HEK293 (cell line): ENCODE results near the gene F2RL3.

Experiments
- CTCF ChIA-PET: fragments of 350-600 bp; formaldehyde crosslinking; extraction: SDS; loops from one replicate; lab custom pipeline; 2021; ENCODE audit warnings: antibody characterized with exemption; lab: Yijun Ruan, JAX
- POLR2A ChIA-PET: fragments of 300-600 bp; formaldehyde crosslinking; extraction: SDS; loops from one replicate; lab custom pipeline; 2020; ENCODE audit warnings: antibody characterized with exemption, inconsistent platforms; lab: Yijun Ruan, JAX
- H3K27ac ChIP-seq: fragments of 200-500 bp; sonication (Bioruptor generic); 2 replicates; pipeline ENCODE4 v1.5.1; 2014; ENCODE audit warnings: low read depth, low read length, control low read depth, inconsistent platforms; ENCODE audit errors: extremely low read depth
- H3K36me3 ChIP-seq, 2 experiments: fragments of 200-500 bp in 1 of 2; sonication (Bioruptor generic) in 1 of 2; 1 replicate in 1 of 2; 2 replicates in 1 of 2; pipeline ENCODE4 v1.5.1; 2014 to 2017; ENCODE audit warnings: inconsistent platforms in 2 of 2, low read length in 2 of 2; ENCODE audit not compliant: control insufficient read depth in 2 of 2, insufficient read depth in 1 of 2
- H3K4me1 ChIP-seq: fragments of 200-500 bp; sonication (Bioruptor generic); 2 replicates; pipeline ENCODE4 v1.5.1; 2014; ENCODE audit warnings: mild to moderate bottlenecking, low read length, inconsistent platforms; ENCODE audit not compliant: control insufficient read depth, insufficient read depth
- H3K4me3 ChIP-seq: 2 replicates; pipeline ENCODE4 v1.5.1; 2011; ENCODE audit warnings: low read depth, mild to moderate bottlenecking, control low read depth, low read length, moderate library complexity
- H3K9me3 ChIP-seq: fragments of 200-500 bp; sonication (Bioruptor generic); 2 replicates; pipeline ENCODE4 v1.5.1; 2014; ENCODE audit warnings: low read depth, low read length, inconsistent platforms; ENCODE audit not compliant: control insufficient read depth, insufficient read depth
- TCF7L2 ChIP-seq: IDR thresholded peaks from 2 replicates; pipeline ENCODE4 v1.6.1; 2011; ENCODE audit warnings: low read depth, mild to moderate bottlenecking, inconsistent platforms, low read length, moderate library complexity, borderline replicate concordance
- ZFP41 ChIP-seq: fragments of 450-650 bp; formaldehyde crosslinking; IDR thresholded peaks from 2 replicates; pipeline ENCODE4 v1.5.1; 2016; ENCODE audit warnings: missing biosample characterization, missing genetic modification characterization, borderline replicate concordance
- ZNF133 ChIP-seq: fragments of 450-650 bp; formaldehyde crosslinking; IDR thresholded peaks from 2 replicates; pipeline ENCODE4 v1.5.1; 2016; ENCODE audit warnings: missing biosample characterization, missing genetic modification characterization
- ZNF248 ChIP-seq: fragments of 450-650 bp; formaldehyde crosslinking; IDR thresholded peaks from 2 replicates; pipeline ENCODE4 v1.5.1; 2017; ENCODE audit warnings: missing biosample characterization, missing genetic modification characterization
- ZNF274 ChIP-seq, 2 experiments: fragments of 200-500 bp in 1 of 2; fragments of 450-650 bp in 1 of 2; sonication (Bioruptor generic) in 1 of 2; formaldehyde crosslinking in 1 of 2; IDR thresholded peaks; 2 replicates each; pipeline versions ENCODE4 v1.5.1 to v1.6.1; 2014 to 2016; ENCODE audit warnings: borderline replicate concordance in 1 of 2, inconsistent platforms in 1 of 2, low read length in 1 of 2, missing biosample characterization in 1 of 2, missing genetic modification characterization in 1 of 2
- ZNF501 ChIP-seq: fragments of 450-650 bp; formaldehyde crosslinking; IDR thresholded peaks from 2 replicates; pipeline ENCODE4 v1.5.1; 2016; ENCODE audit warnings: missing biosample characterization, missing genetic modification characterization
- ZNF585B ChIP-seq: fragments of 450-650 bp; formaldehyde crosslinking; IDR thresholded peaks from 2 replicates; pipeline ENCODE4 v1.5.1; 2016; ENCODE audit warnings: missing biosample characterization, missing genetic modification characterization
- ZNF596 ChIP-seq: fragments of 450-650 bp; IDR thresholded peaks from 2 replicates; pipeline ENCODE4 v1.5.0; 2018; ENCODE audit warnings: missing biosample characterization, mild to moderate bottlenecking, missing genetic modification characterization, moderate library complexity
- TF ChIP-seq, protein P1 (sequence below): fragments of 450-650 bp; formaldehyde crosslinking; IDR thresholded peaks from 2 replicates; pipeline ENCODE4 v1.5.1; 2016; ENCODE audit warnings: missing biosample characterization, missing genetic modification characterization
- TF ChIP-seq, protein P2 (sequence below): fragments of 450-650 bp; formaldehyde crosslinking; IDR thresholded peaks from 2 replicates; pipeline ENCODE4 v1.5.1; 2016; ENCODE audit warnings: missing biosample characterization, missing genetic modification characterization
- TF ChIP-seq, protein P3 (sequence below): fragments of 450-650 bp; formaldehyde crosslinking; IDR thresholded peaks from 2 replicates; pipeline ENCODE4 v1.5.1; 2016; ENCODE audit warnings: missing biosample characterization, missing genetic modification characterization

F2RL3 gene

DNA sequence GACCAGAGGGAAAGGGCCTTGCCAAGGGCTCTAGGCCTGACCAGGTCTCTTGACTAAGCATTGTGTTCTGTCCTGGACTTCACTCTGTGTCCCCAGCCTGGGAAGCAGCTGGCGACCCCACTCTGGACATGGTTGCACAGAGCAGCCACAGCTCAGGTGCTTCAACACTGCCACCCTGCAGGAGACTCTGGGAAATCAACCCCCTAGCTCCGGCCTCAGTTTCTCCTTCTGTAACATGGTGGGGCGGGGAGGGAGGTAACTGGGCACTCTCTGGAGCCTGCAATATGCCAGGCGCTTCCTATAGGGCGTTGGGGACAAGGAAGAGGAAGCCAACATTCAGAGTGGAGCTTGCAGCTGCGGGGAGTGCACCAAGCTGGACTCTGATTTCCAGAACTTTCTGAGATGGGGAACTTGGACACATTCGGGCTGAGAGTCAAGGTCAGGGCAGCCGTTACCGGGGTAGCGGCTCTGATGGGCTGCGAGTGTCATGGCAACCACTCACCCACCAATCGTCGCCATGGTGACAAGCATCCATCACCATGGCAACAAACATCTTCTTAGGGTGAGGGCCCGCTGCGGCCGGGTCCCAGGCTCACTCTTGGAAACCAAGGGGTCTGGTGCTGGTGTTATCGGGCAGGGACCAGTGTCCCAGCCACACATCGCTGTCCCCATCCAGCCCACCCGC lies 12.8 kb downstream of the F2RL3 start (continued):
- TF ChIP-seq, protein P1, sequence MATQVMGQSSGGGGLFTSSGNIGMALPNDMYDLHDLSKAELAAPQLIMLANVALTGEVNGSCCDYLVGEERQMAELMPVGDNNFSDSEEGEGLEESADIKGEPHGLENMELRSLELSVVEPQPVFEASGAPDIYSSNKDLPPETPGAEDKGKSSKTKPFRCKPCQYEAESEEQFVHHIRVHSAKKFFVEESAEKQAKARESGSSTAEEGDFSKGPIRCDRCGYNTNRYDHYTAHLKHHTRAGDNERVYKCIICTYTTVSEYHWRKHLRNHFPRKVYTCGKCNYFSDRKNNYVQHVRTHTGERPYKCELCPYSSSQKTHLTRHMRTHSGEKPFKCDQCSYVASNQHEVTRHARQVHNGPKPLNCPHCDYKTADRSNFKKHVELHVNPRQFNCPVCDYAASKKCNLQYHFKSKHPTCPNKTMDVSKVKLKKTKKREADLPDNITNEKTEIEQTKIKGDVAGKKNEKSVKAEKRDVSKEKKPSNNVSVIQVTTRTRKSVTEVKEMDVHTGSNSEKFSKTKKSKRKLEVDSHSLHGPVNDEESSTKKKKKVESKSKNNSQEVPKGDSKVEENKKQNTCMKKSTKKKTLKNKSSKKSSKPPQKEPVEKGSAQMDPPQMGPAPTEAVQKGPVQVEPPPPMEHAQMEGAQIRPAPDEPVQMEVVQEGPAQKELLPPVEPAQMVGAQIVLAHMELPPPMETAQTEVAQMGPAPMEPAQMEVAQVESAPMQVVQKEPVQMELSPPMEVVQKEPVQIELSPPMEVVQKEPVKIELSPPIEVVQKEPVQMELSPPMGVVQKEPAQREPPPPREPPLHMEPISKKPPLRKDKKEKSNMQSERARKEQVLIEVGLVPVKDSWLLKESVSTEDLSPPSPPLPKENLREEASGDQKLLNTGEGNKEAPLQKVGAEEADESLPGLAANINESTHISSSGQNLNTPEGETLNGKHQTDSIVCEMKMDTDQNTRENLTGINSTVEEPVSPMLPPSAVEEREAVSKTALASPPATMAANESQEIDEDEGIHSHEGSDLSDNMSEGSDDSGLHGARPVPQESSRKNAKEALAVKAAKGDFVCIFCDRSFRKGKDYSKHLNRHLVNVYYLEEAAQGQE (tag by site-specific recombination), result no peak
- TF ChIP-seq, protein P2, sequence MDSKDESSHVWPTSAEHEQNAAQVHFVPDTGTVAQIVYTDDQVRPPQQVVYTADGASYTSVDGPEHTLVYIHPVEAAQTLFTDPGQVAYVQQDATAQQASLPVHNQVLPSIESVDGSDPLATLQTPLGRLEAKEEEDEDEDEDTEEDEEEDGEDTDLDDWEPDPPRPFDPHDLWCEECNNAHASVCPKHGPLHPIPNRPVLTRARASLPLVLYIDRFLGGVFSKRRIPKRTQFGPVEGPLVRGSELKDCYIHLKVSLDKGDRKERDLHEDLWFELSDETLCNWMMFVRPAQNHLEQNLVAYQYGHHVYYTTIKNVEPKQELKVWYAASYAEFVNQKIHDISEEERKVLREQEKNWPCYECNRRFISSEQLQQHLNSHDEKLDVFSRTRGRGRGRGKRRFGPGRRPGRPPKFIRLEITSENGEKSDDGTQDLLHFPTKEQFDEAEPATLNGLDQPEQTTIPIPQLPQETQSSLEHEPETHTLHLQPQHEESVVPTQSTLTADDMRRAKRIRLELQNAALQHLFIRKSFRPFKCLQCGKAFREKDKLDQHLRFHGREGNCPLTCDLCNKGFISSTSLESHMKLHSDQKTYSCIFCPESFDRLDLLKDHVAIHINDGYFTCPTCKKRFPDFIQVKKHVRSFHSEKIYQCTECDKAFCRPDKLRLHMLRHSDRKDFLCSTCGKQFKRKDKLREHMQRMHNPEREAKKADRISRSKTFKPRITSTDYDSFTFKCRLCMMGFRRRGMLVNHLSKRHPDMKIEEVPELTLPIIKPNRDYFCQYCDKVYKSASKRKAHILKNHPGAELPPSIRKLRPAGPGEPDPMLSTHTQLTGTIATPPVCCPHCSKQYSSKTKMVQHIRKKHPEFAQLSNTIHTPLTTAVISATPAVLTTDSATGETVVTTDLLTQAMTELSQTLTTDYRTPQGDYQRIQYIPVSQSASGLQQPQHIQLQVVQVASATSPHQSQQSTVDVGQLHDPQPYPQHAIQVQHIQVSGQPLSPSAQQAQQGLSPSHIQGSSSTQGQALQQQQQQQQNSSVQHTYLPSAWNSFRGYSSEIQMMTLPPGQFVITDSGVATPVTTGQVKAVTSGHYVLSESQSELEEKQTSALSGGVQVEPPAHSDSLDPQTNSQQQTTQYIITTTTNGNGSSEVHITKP (tag by site-specific recombination), result no peak
- TF ChIP-seq ZNF596 (tag by site-specific recombination), result no peak

DNA sequence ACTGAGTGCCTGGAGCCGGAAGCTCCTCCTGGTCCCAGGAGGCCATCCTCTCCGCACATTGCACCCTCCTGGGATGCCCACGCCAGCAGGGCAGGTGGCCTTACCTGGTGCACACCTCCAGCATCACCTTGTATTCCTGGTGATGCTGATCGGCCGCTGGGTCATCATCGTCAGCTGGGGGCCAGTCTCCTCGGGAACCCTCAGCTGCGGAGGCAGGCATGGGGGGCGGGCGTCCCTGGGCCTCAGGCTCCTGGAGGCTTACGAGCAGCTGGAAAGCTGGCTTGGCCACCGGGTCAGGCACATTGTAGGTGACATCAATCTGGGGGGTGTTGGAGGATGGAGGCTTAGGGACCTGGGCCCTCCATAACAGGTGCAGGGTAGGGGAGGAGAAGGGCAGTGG lies 13.7 kb downstream of the F2RL3 start:
- Histone ChIP-seq H3K9me3 (no peaks in the 10 kb centered on the region), H3K27ac (no peak overlapping the region), H3K4me3 (no peak overlapping the region), H3K36me3 (no peaks in the 10 kb centered on the region), H3K4me1 (no peaks in the 10 kb centered on the region)
- CTCF ChIA-PET, result no interaction called here
- no peak for TF ChIP-seq ZNF248
- TF ChIP-seq, protein P3, sequence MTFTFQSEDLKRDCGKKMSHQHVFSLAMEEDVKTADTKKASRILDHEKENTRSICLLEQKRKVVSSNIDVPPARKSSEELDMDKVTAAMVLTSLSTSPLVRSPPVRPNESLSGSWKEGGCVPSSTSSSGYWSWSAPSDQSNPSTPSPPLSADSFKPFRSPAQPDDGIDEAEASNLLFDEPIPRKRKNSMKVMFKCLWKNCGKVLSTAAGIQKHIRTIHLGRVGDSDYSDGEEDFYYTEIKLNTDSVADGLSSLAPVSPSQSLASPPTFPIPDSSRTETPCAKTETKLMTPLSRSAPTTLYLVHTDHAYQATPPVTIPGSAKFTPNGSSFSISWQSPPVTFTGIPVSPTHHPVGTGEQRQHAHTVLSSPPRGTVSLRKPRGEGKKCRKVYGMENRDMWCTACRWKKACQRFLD (tag by site-specific recombination), result no peak
- TF ChIP-seq, protein P1 (tag by site-specific recombination), result no peak
- no peak for TF ChIP-seq ZNF501 (tag by site-specific recombination)
- TF ChIP-seq ZNF585B (tag by site-specific recombination), result no peak
- no peak for TF ChIP-seq ZNF274 (IDR thresholded peaks at IDR 0.05; ENCODE audit: low read length)
- no peak for TF ChIP-seq ZNF274 (tag by site-specific recombination; IDR thresholded peaks at IDR 0.05; ENCODE audit: borderline replicate concordance)
- no peak for TF ChIP-seq TCF7L2
- TF ChIP-seq ZNF133 (tag by site-specific recombination), result no peak
- TF ChIP-seq ZFP41 (tag by site-specific recombination), result no peak
- POLR2A ChIA-PET, result no interaction called here
